A549 treated with DMSO at 1 μM for 4 hours (cell line): Measurements from ENCODE around the gene NT5C. TPM values are rescaled to one million over a fixed set of nuclear protein-coding genes. Genes with fewer than 3 reads are reported as not detected.

ENCODE experiments used
- total RNA-seq: library from RNA; stranded (reverse); fragments of 200-300 nt; extraction: Qiagen RNA extraction; gene quantifications from 5 replicates; pipeline ENCODE4 v1.2.3, GENCODE V29; 2022; ENCODE audit warnings: low read depth

NT5C gene
- 83.2 to 128 TPM (median 117 TPM) in 5 replicates for total RNA-seq

GRCh38 chr17:75131278-75132017, at the start of gene NT5C:
TSS of gene NT5C (minus strand) at chr17:75131742. CDS start at chr17:75131707, 35 bp downstream.

GRCh38 chr17:75154195-75155106, 22.9 kb upstream of the NT5C start, which contains the start of gene JPT1:
TSS of gene JPT1 (minus strand) at chr17:75154512. CDS start at chr17:75154397, 115 bp downstream.

GRCh38 chr17:75109407-75110233, 21.9 kb downstream of the NT5C start, which contains the start of gene ARMC7:
TSS of gene ARMC7 (plus strand) at chr17:75109969. CDS start at chr17:75110289, 320 bp downstream.

GRCh38 chr17:75087558-75088453, 43.7 kb downstream of the NT5C start, which contains the start of gene SLC16A5:
TSS of gene SLC16A5 (plus strand) at chr17:75087954. CDS start at chr17:75093637, 5,683 bp downstream.

Other genes with a start within 250 kb of the NT5C start
- gene FADS6, start 238.1 kb downstream of the NT5C start, total RNA-seq: 0.10 TPM in 1 of 5 replicates, not detected in the others
- gene USH1G, start 208.5 kb downstream of the NT5C start, total RNA-seq: 0.02 to 0.11 TPM (median 0.06 TPM) in 5 replicates
- gene OTOP2, start 207.5 kb downstream of the NT5C start, total RNA-seq: 0.06 to 0.18 TPM (median 0.07 TPM) in 5 replicates
- not detected in 5 replicates for gene OTOP3, start 195.8 kb downstream of the NT5C start, total RNA-seq
- 6.3 to 7.3 TPM (median 7.2 TPM) in 5 replicates for gene HID1, start 159.0 kb downstream of the NT5C start, total RNA-seq
- 35.3 to 50.0 TPM (median 44.7 TPM) in 5 replicates for gene CDR2L, start 144.1 kb downstream of the NT5C start, total RNA-seq
- gene MRPL58, start 119.1 kb downstream of the NT5C start, total RNA-seq: 74.1 to 83.2 TPM (median 79.3 TPM) in 5 replicates
- gene ATP5PD, start 84.8 kb downstream of the NT5C start, total RNA-seq: 451 to 527 TPM (median 489 TPM) in 5 replicates
- 28.0 to 29.8 TPM (median 29.0 TPM) in 5 replicates for gene KCTD2, start 84.5 kb downstream of the NT5C start, total RNA-seq
- 23.9 to 31.5 TPM (median 27.3 TPM) in 5 replicates for gene SLC16A5, start 43.8 kb downstream of the NT5C start, total RNA-seq
- 14.9 to 20.8 TPM (median 17.9 TPM) in 5 replicates for gene ARMC7, start 21.8 kb downstream of the NT5C start, total RNA-seq
- 789 to 884 TPM (median 813 TPM) in 5 replicates for gene JPT1, start 22.8 kb upstream of the NT5C start, total RNA-seq
- 330 to 428 TPM (median 394 TPM) in 5 replicates for gene SUMO2, start 51.2 kb upstream of the NT5C start, total RNA-seq
- 90.7 to 111 TPM (median 107 TPM) in 5 replicates for gene NUP85, start 73.9 kb upstream of the NT5C start, total RNA-seq
- 23.9 to 31.0 TPM (median 29.2 TPM) in 5 replicates for gene GGA3, start 129.9 kb upstream of the NT5C start, total RNA-seq
- 159 to 185 TPM (median 169 TPM) in 5 replicates for gene MRPS7, start 130.1 kb upstream of the NT5C start, total RNA-seq
- gene MIF4GD, start 139.5 kb upstream of the NT5C start, total RNA-seq: 33.8 to 37.5 TPM (median 36.9 TPM) in 5 replicates
- gene SLC25A19, start 157.7 kb upstream of the NT5C start, total RNA-seq: 20.0 to 23.1 TPM (median 22.8 TPM) in 5 replicates